A549 (cell line): ENCODE data around the gene GRM4. TPM values are rescaled to one million over a fixed set of nuclear protein-coding genes. Genes with fewer than 3 reads are reported as not detected.

ENCODE experiments used
- ATAC-seq, 2 experiments: fragments of 200-7000 bp in 1 of 2; fragments of >200 bp in 1 of 2; cut with Nextera tagmentation in 1 of 2; cut with Tn5 transposase in 1 of 2; 3 replicates each; pipeline versions ENCODE4 v1.8.0 to v1.9.1; 2018 to 2020; ENCODE audit warnings: mild to moderate bottlenecking in 1 of 2, moderate library complexity in 1 of 2
- CTCF ChIA-PET: fragments of 300-600 bp; sonication (Branson Sonifier 250); formaldehyde crosslinking; extraction: SDS; loops from one replicate; lab custom pipeline; 2021; ENCODE audit warnings: antibody characterized with exemption, inconsistent platforms; lab: Yijun Ruan, JAX
- POLR2A ChIA-PET: fragments of 350-600 bp; formaldehyde crosslinking; extraction: SDS; loops from one replicate; lab custom pipeline; 2021; ENCODE audit warnings: antibody characterized with exemption, inconsistent platforms; lab: Yijun Ruan, JAX
- DNase-seq, 2 experiments: peaks; one replicate each; pipeline versions ENCODE4 v3.0.0 to v3.0.0-alpha.2; 2011 to 2016; ENCODE audit warnings: low read depth in 1 of 2, low spot score in 1 of 2
- FAIRE-seq: peaks from 2 replicates; lab custom pipeline; 2011; peaks lifted over from hg19 to GRCh38; lab: Jason Lieb, UNC
- H3K27ac ChIP-seq, 2 experiments: fragments of >200 bp; sonication (Bioruptor Twin); formaldehyde crosslinking; 3 replicates each; pipeline ENCODE4 v1.5.1; 2016 to 2017
- H3K4me1 ChIP-seq: fragments of >200 bp; sonication (Bioruptor Twin); formaldehyde crosslinking; 3 replicates; pipeline ENCODE4 v1.6.1; 2016
- H3K4me2 ChIP-seq: fragments of >200 bp; sonication (Bioruptor Twin); formaldehyde crosslinking; 3 replicates; pipeline ENCODE4 v1.6.1; 2016
- H3K4me3 ChIP-seq: fragments of >200 bp; sonication (Bioruptor Twin); formaldehyde crosslinking; 3 replicates; pipeline ENCODE4 v1.5.1; 2016
- H3K9me3 ChIP-seq: fragments of >200 bp; sonication (Bioruptor Twin); formaldehyde crosslinking; 3 replicates; pipeline ENCODE4 v1.6.1; 2016
- CBX8 ChIP-seq: fragments of 200-600 bp; sonication (generic); IDR thresholded peaks from 2 replicates; pipeline ENCODE4 v1.6.1; 2016
- CHD4 ChIP-seq: fragments of 200-600 bp; sonication (generic); IDR thresholded peaks from 2 replicates; pipeline ENCODE4 v1.6.1; 2016; ENCODE audit warnings: antibody characterized with exemption, mild to moderate bottlenecking, borderline replicate concordance
- E2F6 ChIP-seq: IDR thresholded peaks from 2 replicates; pipeline ENCODE4 v1.6.1; 2012; ENCODE audit warnings: low read depth, borderline replicate concordance
- EHF ChIP-seq: fragments of 250-450 bp; sonication (Bioruptor Pico); IDR thresholded peaks from 2 replicates; pipeline ENCODE4 v1.5.0; 2020; ENCODE audit warnings: mild to moderate bottlenecking
- FOSL2 ChIP-seq, 2 experiments: fragments of 450-650 bp in 1 of 2; fragments of >200 bp in 1 of 2; sonication (Bioruptor Twin) in 1 of 2; formaldehyde crosslinking; IDR thresholded peaks; 2 replicates each; pipeline versions ENCODE4 v1.5.0 to v1.6.1; 2016 to 2020; ENCODE audit warnings: mild to moderate bottlenecking in 1 of 2, moderate library complexity in 1 of 2
- GATA3 ChIP-seq: IDR thresholded peaks from 2 replicates; pipeline ENCODE4 v1.6.1; 2012; ENCODE audit warnings: borderline replicate concordance
- HEYL ChIP-seq: fragments of 250-450 bp; sonication (Bioruptor Pico); IDR thresholded peaks from 2 replicates; pipeline ENCODE4 v1.8.0; 2021; ENCODE audit warnings: mild to moderate bottlenecking, moderate library complexity
- HOXB13 ChIP-seq: fragments of 250-450 bp; sonication (Bioruptor Pico); IDR thresholded peaks from 2 replicates; pipeline ENCODE4 v1.5.0; 2020; ENCODE audit warnings: low read depth, mild to moderate bottlenecking, moderate library complexity
- JUNB ChIP-seq: fragments of >200 bp; sonication (Bioruptor Twin); formaldehyde crosslinking; IDR thresholded peaks from 2 replicates; pipeline ENCODE4 v1.6.1; 2016
- KDM1A ChIP-seq: fragments of 200-600 bp; sonication (generic); IDR thresholded peaks from 2 replicates; pipeline ENCODE4 v1.6.1; 2016; ENCODE audit warnings: low read depth, mild to moderate bottlenecking
- KDM5A ChIP-seq: fragments of 200-600 bp; sonication (generic); IDR thresholded peaks from 2 replicates; pipeline ENCODE4 v1.6.1; 2016; ENCODE audit warnings: antibody characterized with exemption, mild to moderate bottlenecking
- MAZ ChIP-seq: fragments of 150-350 bp; IDR thresholded peaks from 2 replicates; pipeline ENCODE4 v1.6.1; 2014; ENCODE audit warnings: antibody characterized with exemption, low read depth, low read length, borderline replicate concordance
- NPAS2 ChIP-seq: fragments of 250-450 bp; sonication (Bioruptor Pico); IDR thresholded peaks from 2 replicates; pipeline ENCODE4 v1.8.0; 2022; ENCODE audit warnings: mild to moderate bottlenecking, moderate library complexity, borderline replicate concordance
- POLR2AphosphoS2 ChIP-seq: conservative IDR thresholded peaks from 2 replicates; pipeline ENCODE4 v1.6.1; 2012; ENCODE audit warnings: low read length, improper control_type of control experiment, inconsistent platforms
- RAD21 ChIP-seq, 2 experiments: fragments of >200 bp in 1 of 2; sonication (Bioruptor Twin) in 1 of 2; formaldehyde crosslinking in 1 of 2; IDR thresholded peaks in 1 of 2; conservative IDR thresholded peaks in 1 of 2; 2 replicates in 1 of 2; 3 replicates in 1 of 2; pipeline ENCODE4 v1.6.1; 2012 to 2018; ENCODE audit warnings: inconsistent platforms in 1 of 2
- RCOR1 ChIP-seq: fragments of 150-350 bp; IDR thresholded peaks from 2 replicates; pipeline ENCODE4 v1.6.1; 2014; ENCODE audit warnings: antibody characterized with exemption, low read length, low read depth
- RNF2 ChIP-seq: fragments of 200-600 bp; sonication (generic); IDR thresholded peaks from 2 replicates; pipeline ENCODE4 v1.6.1; 2016; ENCODE audit warnings: low read depth, mild to moderate bottlenecking, antibody characterized with exemption, moderate library complexity, borderline replicate concordance
- SMC3 ChIP-seq: fragments of >200 bp; sonication (Bioruptor Twin); formaldehyde crosslinking; IDR thresholded peaks from 3 replicates; pipeline ENCODE4 v1.6.1; 2018; ENCODE audit warnings: inconsistent platforms
- TFCP2L1 ChIP-seq: fragments of 250-450 bp; sonication (Bioruptor Pico); IDR thresholded peaks from 2 replicates; pipeline ENCODE4 v1.5.0; 2021; ENCODE audit warnings: mild to moderate bottlenecking
- ZFP36 ChIP-seq: fragments of 450-650 bp; IDR thresholded peaks from 2 replicates; pipeline ENCODE4 v1.6.1; 2014; ENCODE audit warnings: borderline replicate concordance; ENCODE audit not compliant: partially characterized antibody
- WGBS: methylation state at CpG from one replicate; pipeline ENCODE4 v1.1.6; 2017; ENCODE audit errors: missing lambda C conversion rate; 5-methylcytosine and 5-hydroxymethylcytosine counted together
- polyA plus RNA-seq, 4 experiments: library from polyadenylated mRNA; depleted of rRNA in 3 of 4; stranded (reverse); fragments of >200 nt; fragmentation: RNase III in 1 of 4; extraction: RNeasy Plus Mini Kit Qiagen cat#74134 plus additional on column Dnase treatment in 1 of 4; gene quantifications; 2 replicates in 3 of 4; 3 replicates in 1 of 4; pipeline ENCODE4 v1.2.3, GENCODE V29; 2011 to 2017
- TF ChIP-seq, protein P1 (sequence below): fragments of 450-650 bp; IDR thresholded peaks from 2 replicates; pipeline ENCODE4 v1.6.1; 2014; ENCODE audit warnings: antibody characterized with exemption
- TF ChIP-seq, protein P2 (sequence below): fragments of >200 bp; sonication (Bioruptor Twin); formaldehyde crosslinking; IDR thresholded peaks from 3 replicates; pipeline ENCODE4 v1.6.1; 2016
- TF ChIP-seq, protein P3 (sequence below): fragments of 150-350 bp; IDR thresholded peaks from 2 replicates; pipeline ENCODE4 v1.6.1; 2014; ENCODE audit warnings: low read depth, mild to moderate bottlenecking, low read length
- TF ChIP-seq, protein P4 (sequence below): IDR thresholded peaks from 2 replicates; pipeline ENCODE4 v1.6.1; 2012
- TF ChIP-seq, protein P5 (sequence below): fragments of >200 bp; sonication (Bioruptor Twin); formaldehyde crosslinking; IDR thresholded peaks from 3 replicates; pipeline ENCODE4 v1.5.1; 2016
- TF ChIP-seq, protein P6 (sequence below): fragments of 250-450 bp; sonication (Bioruptor Pico); IDR thresholded peaks from 2 replicates; pipeline ENCODE4 v1.5.0; 2021; ENCODE audit warnings: mild to moderate bottlenecking, moderate library complexity, borderline replicate concordance

Gene GRM4
- polyA plus RNA-seq, 2 of the 4 experiments (the other 2 are of a cell fraction): 0.05 TPM

DNA sequence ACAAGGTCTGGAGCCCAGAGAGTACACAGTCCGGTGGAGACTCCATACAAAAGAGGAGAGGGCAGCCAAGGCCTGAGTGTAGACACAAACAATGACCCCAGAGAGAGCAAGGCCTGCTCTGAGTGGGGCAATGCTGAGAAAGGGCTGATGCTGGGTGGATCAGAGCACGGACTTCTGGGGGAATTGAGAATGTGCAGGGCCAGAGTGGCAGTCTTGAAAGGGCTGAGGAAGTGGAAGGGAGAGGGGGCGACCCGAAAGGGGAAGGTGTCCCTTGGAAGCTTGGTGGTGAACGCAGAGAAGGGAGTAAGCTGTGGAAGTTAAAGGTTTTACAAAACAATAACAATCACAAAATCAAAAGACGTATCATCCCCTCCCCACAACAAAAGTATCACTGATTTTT is 12.0 kb upstream of the GRM4 start:
- Histone ChIP-seq H3K4me1 (no peaks in the 10 kb centered on the region), H3K27ac (no peak overlapping the region), H3K4me2 (no peak overlapping the region), H3K4me3 (no peak overlapping the region), H3K9me3 (peaks cover 16% of the 10 kb centered on the region; the same call in 2 of the 3 replicates)
- no peak for ATAC-seq
- TF ChIP-seq, protein P1, sequence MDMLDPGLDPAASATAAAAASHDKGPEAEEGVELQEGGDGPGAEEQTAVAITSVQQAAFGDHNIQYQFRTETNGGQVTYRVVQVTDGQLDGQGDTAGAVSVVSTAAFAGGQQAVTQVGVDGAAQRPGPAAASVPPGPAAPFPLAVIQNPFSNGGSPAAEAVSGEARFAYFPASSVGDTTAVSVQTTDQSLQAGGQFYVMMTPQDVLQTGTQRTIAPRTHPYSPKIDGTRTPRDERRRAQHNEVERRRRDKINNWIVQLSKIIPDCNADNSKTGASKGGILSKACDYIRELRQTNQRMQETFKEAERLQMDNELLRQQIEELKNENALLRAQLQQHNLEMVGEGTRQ: no peak
- TF ChIP-seq NPAS2 (no peak), SMC3 (no peak), CBX8 (no peak), MAZ (no peak), KDM1A (no peak), E2F6 (no peak), HEYL (CRISPR knock-in tag) (no peak), HOXB13 (CRISPR knock-in tag) (no peak), FOSL2 (IDR thresholded peaks at IDR 0.05) (no peak), FOSL2 (CRISPR knock-in tag; IDR thresholded peaks at IDR 0.05) (no peak), POLR2AphosphoS2 (no peak)
- TF ChIP-seq, protein P2, sequence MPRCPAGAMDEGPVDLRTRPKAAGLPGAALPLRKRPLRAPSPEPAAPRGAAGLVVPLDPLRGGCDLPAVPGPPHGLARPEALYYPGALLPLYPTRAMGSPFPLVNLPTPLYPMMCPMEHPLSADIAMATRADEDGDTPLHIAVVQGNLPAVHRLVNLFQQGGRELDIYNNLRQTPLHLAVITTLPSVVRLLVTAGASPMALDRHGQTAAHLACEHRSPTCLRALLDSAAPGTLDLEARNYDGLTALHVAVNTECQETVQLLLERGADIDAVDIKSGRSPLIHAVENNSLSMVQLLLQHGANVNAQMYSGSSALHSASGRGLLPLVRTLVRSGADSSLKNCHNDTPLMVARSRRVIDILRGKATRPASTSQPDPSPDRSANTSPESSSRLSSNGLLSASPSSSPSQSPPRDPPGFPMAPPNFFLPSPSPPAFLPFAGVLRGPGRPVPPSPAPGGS: no peak
- TF ChIP-seq, protein P3, sequence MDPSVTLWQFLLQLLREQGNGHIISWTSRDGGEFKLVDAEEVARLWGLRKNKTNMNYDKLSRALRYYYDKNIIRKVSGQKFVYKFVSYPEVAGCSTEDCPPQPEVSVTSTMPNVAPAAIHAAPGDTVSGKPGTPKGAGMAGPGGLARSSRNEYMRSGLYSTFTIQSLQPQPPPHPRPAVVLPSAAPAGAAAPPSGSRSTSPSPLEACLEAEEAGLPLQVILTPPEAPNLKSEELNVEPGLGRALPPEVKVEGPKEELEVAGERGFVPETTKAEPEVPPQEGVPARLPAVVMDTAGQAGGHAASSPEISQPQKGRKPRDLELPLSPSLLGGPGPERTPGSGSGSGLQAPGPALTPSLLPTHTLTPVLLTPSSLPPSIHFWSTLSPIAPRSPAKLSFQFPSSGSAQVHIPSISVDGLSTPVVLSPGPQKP: no peak
- TF ChIP-seq, protein P4, sequence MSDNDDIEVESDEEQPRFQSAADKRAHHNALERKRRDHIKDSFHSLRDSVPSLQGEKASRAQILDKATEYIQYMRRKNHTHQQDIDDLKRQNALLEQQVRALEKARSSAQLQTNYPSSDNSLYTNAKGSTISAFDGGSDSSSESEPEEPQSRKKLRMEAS: no peak
- POLR2A ChIA-PET: no interaction called here
- 49% methylated on average over 6 of the region's 6 CpGs for WGBS
- FAIRE-seq: no peak
- no peak for DNase-seq
- CTCF ChIA-PET: interaction anchor here (0.5 to 7.3 kb wide), 5 partner anchors 13 to 483 kb away, joined by 3 to 100 read pairs (median 55); partner anchors contain the start of gene IP6K3

GRCh38 chr6:34157236-34157830 is 11.4 kb upstream of the GRM4 start:
- no peak for DNase-seq
- no peak overlapping the region for H3K4me2 ChIP-seq
- TF ChIP-seq RNF2 (no peak), JUNB (no peak), GATA3 (no peak), POLR2AphosphoS2 (no peak), EHF (CRISPR knock-in tag) (no peak), KDM5A (no peak), CHD4 (no peak), ZFP36 (no peak), RAD21 (conservative IDR thresholded peaks at IDR 0.05 in 1 of 2, IDR thresholded peaks at IDR 0.05 in 1 of 2) (no peak), KDM1A (no peak), TFCP2L1 (CRISPR knock-in tag) (no peak), NPAS2 (no peak), RCOR1 (no peak)
- TF ChIP-seq, protein P3: no peak
- TF ChIP-seq, protein P5, sequence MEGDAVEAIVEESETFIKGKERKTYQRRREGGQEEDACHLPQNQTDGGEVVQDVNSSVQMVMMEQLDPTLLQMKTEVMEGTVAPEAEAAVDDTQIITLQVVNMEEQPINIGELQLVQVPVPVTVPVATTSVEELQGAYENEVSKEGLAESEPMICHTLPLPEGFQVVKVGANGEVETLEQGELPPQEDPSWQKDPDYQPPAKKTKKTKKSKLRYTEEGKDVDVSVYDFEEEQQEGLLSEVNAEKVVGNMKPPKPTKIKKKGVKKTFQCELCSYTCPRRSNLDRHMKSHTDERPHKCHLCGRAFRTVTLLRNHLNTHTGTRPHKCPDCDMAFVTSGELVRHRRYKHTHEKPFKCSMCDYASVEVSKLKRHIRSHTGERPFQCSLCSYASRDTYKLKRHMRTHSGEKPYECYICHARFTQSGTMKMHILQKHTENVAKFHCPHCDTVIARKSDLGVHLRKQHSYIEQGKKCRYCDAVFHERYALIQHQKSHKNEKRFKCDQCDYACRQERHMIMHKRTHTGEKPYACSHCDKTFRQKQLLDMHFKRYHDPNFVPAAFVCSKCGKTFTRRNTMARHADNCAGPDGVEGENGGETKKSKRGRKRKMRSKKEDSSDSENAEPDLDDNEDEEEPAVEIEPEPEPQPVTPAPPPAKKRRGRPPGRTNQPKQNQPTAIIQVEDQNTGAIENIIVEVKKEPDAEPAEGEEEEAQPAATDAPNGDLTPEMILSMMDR: no peak
- TF ChIP-seq, protein P6, sequence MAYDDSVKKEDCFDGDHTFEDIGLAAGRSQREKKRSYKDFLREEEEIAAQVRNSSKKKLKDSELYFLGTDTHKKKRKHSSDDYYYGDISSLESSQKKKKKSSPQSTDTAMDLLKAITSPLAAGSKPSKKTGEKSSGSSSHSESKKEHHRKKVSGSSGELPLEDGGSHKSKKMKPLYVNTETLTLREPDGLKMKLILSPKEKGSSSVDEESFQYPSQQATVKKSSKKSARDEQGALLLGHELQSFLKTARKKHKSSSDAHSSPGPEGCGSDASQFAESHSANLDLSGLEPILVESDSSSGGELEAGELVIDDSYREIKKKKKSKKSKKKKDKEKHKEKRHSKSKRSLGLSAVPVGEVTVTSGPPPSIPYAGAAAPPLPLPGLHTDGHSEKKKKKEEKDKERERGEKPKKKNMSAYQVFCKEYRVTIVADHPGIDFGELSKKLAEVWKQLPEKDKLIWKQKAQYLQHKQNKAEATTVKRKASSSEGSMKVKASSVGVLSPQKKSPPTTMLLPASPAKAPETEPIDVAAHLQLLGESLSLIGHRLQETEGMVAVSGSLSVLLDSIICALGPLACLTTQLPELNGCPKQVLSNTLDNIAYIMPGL (CRISPR knock-in tag): no peak
- TF ChIP-seq, all 56 proteins: peak for 0
- ChIA-PET CTCF (interaction anchor here (4.2 to 7.3 kb wide), 4 partner anchors 13 to 414 kb away, joined by 26 to 100 read pairs (median 60); partner anchors contain the start of gene IP6K3), POLR2A (no interaction called here)
- Histone ChIP-seq H3K4me1 (no peaks in the 10 kb centered on the region), H3K9me3 (peaks cover 16% of the 10 kb centered on the region; the same call in 2 of the 3 replicates), H3K4me3 (no peak overlapping the region), H3K27ac (no peak overlapping the region)
- WGBS: 55% methylated on average over 10 of the region's 10 CpGs
- ATAC-seq (no peak), FAIRE-seq (no peak)
